Thoracic aorta (tissue), 2 donors: Measurements from ENCODE around the gene NXPH1. TPM values are rescaled to one million over a fixed set of nuclear protein-coding genes. Genes with fewer than 3 reads are reported as not detected.
A peak's percentile ranks its signal among the peaks of the same experiment; 100 is the strongest.

Experiments used
- ATAC-seq: fragments of 150-250 bp; one replicate; pipeline ENCODE4 v1.8.0; 2017; ENCODE audit warnings: low read depth; ENCODE audit not compliant: insufficient number of reproducible peaks, low FRiP score
- DNase-seq: peaks from one replicate; pipeline ENCODE4 v3.0.0-alpha.2; 2020; ENCODE audit warnings: low spot score
- H3K27ac ChIP-seq, 2 donors: fragments of 200-600 bp; sonication (generic); 1 replicate in 1 of 2; 2 replicates in 1 of 2; pipeline ENCODE4 v1.5.1; 2016; ENCODE audit warnings: mild to moderate bottlenecking in 2 of 2, moderate library complexity in 2 of 2
- H3K27me3 ChIP-seq: fragments of 200-600 bp; sonication (generic); replicated peaks from 2 replicates; pipeline ENCODE4 v1.6.0; 2016; ENCODE audit warnings: mild to moderate bottlenecking; ENCODE audit not compliant: insufficient read depth
- H3K36me3 ChIP-seq: fragments of 200-600 bp; sonication (generic); one replicate; pipeline ENCODE4 v1.5.1; 2016
- H3K4me1 ChIP-seq, 2 donors: fragments of 200-600 bp; sonication (generic); 1 replicate in 1 of 2; 2 replicates in 1 of 2; pipeline versions ENCODE4 v1.5.1 to v1.6.0; 2016; ENCODE audit warnings: low read depth in 2 of 2, mild to moderate bottlenecking in 1 of 2; ENCODE audit not compliant: control insufficient read depth in 1 of 2
- H3K4me3 ChIP-seq: fragments of 200-600 bp; sonication (generic); 2 replicates; pipeline ENCODE4 v1.5.1; 2016; ENCODE audit warnings: mild to moderate bottlenecking
- H3K9me3 ChIP-seq: fragments of 200-600 bp; sonication (generic); 2 replicates; pipeline ENCODE4 v1.5.1; 2016
- CTCF ChIP-seq: fragments of 200-600 bp; sonication (generic); IDR thresholded peaks from one replicate; pipeline ENCODE4 v1.5.1; 2019; ENCODE audit warnings: antibody characterized with exemption
- total RNA-seq, 2 donors: library from RNA; depleted of rRNA; stranded (reverse); fragments of >200 nt; gene quantifications; one replicate each; pipeline versions ENCODE4 v1.1.0 to v1.2.3, GENCODE V29; 2016

NXPH1 gene
- total RNA-seq, 2 donors from 2014 or later: not detected

- Histone ChIP-seq H3K4me3 (no peak overlapping the region), H3K27me3 (no peaks in the 10 kb centered on the region), H3K4me1 (no peaks in the 10 kb centered on the region), H3K36me3 (no peaks in the 10 kb centered on the region), H3K9me3 (no peaks in the 10 kb centered on the region), H3K27ac (no peak overlapping the region)
- no peak for TF ChIP-seq CTCF
- ATAC-seq (no peak), DNase-seq (no peak)
Observed at GRCh38 chr7:8442051-8442813, 8.8 kb downstream of the NXPH1 start.

- no peaks in the 10 kb centered on the region for H3K27me3 ChIP-seq
- H3K4me3 ChIP-seq: peak overlapping the region; percentile 19
- no peak overlapping the region for H3K27ac ChIP-seq
- H3K9me3 ChIP-seq: no peaks in the 10 kb centered on the region
- H3K36me3 ChIP-seq: no peaks in the 10 kb centered on the region
- ATAC-seq (no peak), DNase-seq (no peak)
- H3K4me1 ChIP-seq: no peaks in the 10 kb centered on the region
- TF ChIP-seq CTCF: no peak
Observed at GRCh38 chr7:8442814-8443304, 9.4 kb downstream of the NXPH1 start.

GRCh38 chr7:8443576-8444467, 10.4 kb downstream of the NXPH1 start:
- DNase-seq (no peak), ATAC-seq (no peak)
- no peak overlapping the region for H3K4me3 ChIP-seq
- no peaks in the 10 kb centered on the region for H3K4me1 ChIP-seq
- H3K36me3 ChIP-seq: no peaks in the 10 kb centered on the region
- no peak overlapping the region for H3K27ac ChIP-seq
- no peaks in the 10 kb centered on the region for H3K9me3 ChIP-seq
- TF ChIP-seq CTCF: no peak
- H3K27me3 ChIP-seq: no peaks in the 10 kb centered on the region

GRCh38 chr7:8444468-8444769, 11.0 kb downstream of the NXPH1 start:
- ATAC-seq: no peak
- no peak for DNase-seq
- H3K4me1 ChIP-seq: no peaks in the 10 kb centered on the region
- H3K36me3 ChIP-seq: no peaks in the 10 kb centered on the region
- H3K4me3 ChIP-seq: no peak overlapping the region
- H3K9me3 ChIP-seq: no peaks in the 10 kb centered on the region
- H3K27me3 ChIP-seq: no peaks in the 10 kb centered on the region
- no peak overlapping the region for H3K27ac ChIP-seq
- TF ChIP-seq CTCF: no peak

GRCh38 chr7:8453535-8453934, 20.1 kb downstream of the NXPH1 start:
- Histone ChIP-seq H3K4me3 (no peak overlapping the region), H3K27me3 (no peaks in the 10 kb centered on the region), H3K9me3 (no peaks in the 10 kb centered on the region), H3K4me1 (no peaks in the 10 kb centered on the region), H3K27ac (no peak overlapping the region), H3K36me3 (no peaks in the 10 kb centered on the region)
- ATAC-seq: no peak
- DNase-seq: no peak
- TF ChIP-seq CTCF: no peak
